ENCODE measurements around the gene HDAC4. TPM values are rescaled to one million over a fixed set of nuclear protein-coding genes. Genes with fewer than 3 reads are reported as not detected.

Gene HDAC4
- total and polyA plus RNA-seq, 8 donors = 1.7 to 98.8 (median 24.5) TPM

- 66 to 82% (median 74%) methylated on average over 16 of the region's 16 CpGs for WGBS, 5 donors
- Histone ChIP-seq H3K36me3 (no peaks in the 10 kb centered on the region), H3K4me3 (peak overlapping the region in 2 of 4 donors; percentile 17), H3K27ac (peak overlapping the region; percentile 49 to 85 (median 77)), H3K9me3 (no peaks in the 10 kb centered on the region), H3K27me3 (no peaks in the 10 kb centered on the region), H3K4me1 (peaks cover 43 to 90% (median 65%) of the 10 kb centered on the region in 4 donors)
- intact Hi-C loops (cut with DNase I; ENCODE audit: low total_unique reads) = no loop called here
- peak in 1 of 2 donors; percentile 29 for DNase-seq
- TF ChIP-seq, protein P1, sequence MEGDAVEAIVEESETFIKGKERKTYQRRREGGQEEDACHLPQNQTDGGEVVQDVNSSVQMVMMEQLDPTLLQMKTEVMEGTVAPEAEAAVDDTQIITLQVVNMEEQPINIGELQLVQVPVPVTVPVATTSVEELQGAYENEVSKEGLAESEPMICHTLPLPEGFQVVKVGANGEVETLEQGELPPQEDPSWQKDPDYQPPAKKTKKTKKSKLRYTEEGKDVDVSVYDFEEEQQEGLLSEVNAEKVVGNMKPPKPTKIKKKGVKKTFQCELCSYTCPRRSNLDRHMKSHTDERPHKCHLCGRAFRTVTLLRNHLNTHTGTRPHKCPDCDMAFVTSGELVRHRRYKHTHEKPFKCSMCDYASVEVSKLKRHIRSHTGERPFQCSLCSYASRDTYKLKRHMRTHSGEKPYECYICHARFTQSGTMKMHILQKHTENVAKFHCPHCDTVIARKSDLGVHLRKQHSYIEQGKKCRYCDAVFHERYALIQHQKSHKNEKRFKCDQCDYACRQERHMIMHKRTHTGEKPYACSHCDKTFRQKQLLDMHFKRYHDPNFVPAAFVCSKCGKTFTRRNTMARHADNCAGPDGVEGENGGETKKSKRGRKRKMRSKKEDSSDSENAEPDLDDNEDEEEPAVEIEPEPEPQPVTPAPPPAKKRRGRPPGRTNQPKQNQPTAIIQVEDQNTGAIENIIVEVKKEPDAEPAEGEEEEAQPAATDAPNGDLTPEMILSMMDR (IDR thresholded peaks at IDR 0.05) = no peak
- no peak for TF ChIP-seq EP300 (IDR thresholded peaks at IDR 0.05)
- TF ChIP-seq POLR2A (IDR thresholded peaks at IDR 0.05) = no peak
- no peak for TF ChIP-seq POLR2AphosphoS5 (IDR thresholded peaks at IDR 0.05)
Measured at GRCh38 chr2:239274391-239275043, 126.3 kb downstream of the HDAC4 start.

DNA sequence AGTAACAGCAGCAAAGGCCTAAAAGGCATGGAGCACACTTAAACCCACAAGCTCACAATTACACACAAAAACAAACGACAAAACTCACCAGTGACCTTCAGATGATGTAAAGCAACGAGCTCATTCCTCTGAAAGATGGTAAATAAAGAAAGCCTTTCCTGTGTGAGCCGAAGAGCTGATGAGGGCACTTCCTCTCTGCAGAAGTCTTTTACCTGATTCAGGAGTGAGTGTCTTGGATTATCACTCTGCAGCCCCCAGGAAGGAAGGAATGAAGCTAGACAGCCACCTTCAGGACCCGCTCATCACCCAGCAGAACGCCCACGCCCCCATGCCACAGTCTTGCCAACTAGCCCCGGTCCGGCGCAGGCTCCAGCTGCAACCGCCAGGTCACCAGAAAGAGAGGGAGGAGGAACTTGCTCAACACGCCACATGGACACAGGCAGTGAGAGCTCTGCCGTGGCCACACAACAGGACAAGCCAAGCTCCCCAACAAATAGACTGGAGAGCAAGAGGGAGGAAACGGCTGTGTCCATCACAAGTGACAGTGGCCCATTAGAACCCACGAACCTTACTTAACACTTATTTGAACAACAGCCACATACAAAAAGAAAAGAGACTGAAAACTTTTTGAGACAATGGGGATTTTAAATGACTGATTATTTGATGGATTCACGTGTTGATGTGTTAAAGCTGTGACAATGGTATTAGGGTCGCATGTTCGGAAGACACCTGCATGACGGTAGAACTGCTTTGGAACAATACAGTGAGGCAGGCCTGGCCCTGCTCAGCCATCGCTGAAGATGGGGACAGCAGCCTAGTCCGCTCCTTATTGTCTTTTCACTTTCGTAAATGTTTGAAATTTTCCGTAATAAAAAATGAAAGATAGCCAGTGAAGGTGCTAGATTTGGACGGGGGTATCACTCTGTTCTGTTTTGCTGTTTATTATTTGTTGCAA lies 127.3 kb downstream of the HDAC4 start:
- TF ChIP-seq, protein P1 (IDR thresholded peaks at IDR 0.05) = no peak
- TF ChIP-seq POLR2A (IDR thresholded peaks at IDR 0.05) = no peak
- H3K36me3 ChIP-seq = no peaks in the 10 kb centered on the region
- intact Hi-C loops (cut with DNase I; ENCODE audit: low total_unique reads) = no loop called here
- WGBS, 5 donors = 79 to 87% (median 81%) methylated on average over 23 of the region's 23 CpGs
- H3K9me3 ChIP-seq = no peaks in the 10 kb centered on the region
- DNase-seq = peak in 1 of 2 donors; percentile 26
- peaks cover 41 to 90% (median 65%) of the 10 kb centered on the region in 4 donors for H3K4me1 ChIP-seq
- H3K27ac ChIP-seq = peak overlapping the region in 4 of 5 donors; percentile 77 to 85 (median 80)
- H3K4me3 ChIP-seq = no peak overlapping the region
- no peaks in the 10 kb centered on the region for H3K27me3 ChIP-seq

- Histone ChIP-seq H3K9me3 (no peaks in the 10 kb centered on the region), H3K27ac (peak overlapping the region in 2 of 5 donors; percentile 84 to 85), H3K27me3 (no peaks in the 10 kb centered on the region), H3K4me3 (no peak overlapping the region), H3K36me3 (no peaks in the 10 kb centered on the region), H3K4me1 (peaks cover 51 to 91% (median 72%) of the 10 kb centered on the region in 4 donors)
- DNase-seq = no peak
- intact Hi-C loops (cut with DNase I; ENCODE audit: low total_unique reads) = no loop called here
- TF ChIP-seq, protein P1 (IDR thresholded peaks at IDR 0.05) = no peak
- TF ChIP-seq POLR2AphosphoS5 (IDR thresholded peaks at IDR 0.05) (no peak), POLR2A (IDR thresholded peaks at IDR 0.05) (no peak), EP300 (IDR thresholded peaks at IDR 0.05) (no peak)
- 96 to 98% (median 97%) methylated on average over 9 of the region's 9 CpGs for WGBS, 5 donors
Measured at GRCh38 chr2:239272626-239273025, 128.2 kb downstream of the HDAC4 start.

DNA sequence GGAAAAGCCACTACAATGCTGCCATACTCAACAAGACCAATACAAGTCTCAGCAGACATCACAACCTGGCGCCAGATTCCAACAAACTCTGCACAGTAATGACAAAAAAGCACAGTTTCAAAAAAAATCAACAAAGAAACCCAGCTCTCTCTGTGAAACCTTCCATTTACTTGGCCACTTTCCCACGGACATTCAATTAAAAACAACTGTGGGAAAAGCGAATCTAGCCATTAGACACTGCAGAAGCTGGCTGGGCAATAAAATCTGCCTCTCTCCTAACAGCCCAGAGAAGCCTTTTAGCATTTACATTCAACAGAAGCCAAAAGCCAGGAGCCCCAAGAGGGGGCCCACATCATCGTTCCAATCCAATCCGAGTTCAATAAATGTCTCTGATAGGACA lies 128.9 kb downstream of the HDAC4 start:
- peak overlapping the region in 1 of 5 donors; percentile 5 for H3K27ac ChIP-seq
- WGBS, 5 donors = 59 to 76% (median 65%) methylated on average over 5 of the region's 5 CpGs

More for the DNA sequence above, 128.9 kb downstream of the HDAC4 start:
- H3K9me3 ChIP-seq = no peaks in the 10 kb centered on the region
- H3K4me1 ChIP-seq = peaks cover 57 to 92% (median 74%) of the 10 kb centered on the region in 4 donors
- no peak for DNase-seq
- no peak overlapping the region for H3K4me3 ChIP-seq
- H3K36me3 ChIP-seq = no peaks in the 10 kb centered on the region
- TF ChIP-seq POLR2AphosphoS5 (IDR thresholded peaks at IDR 0.05) (no peak), EP300 (IDR thresholded peaks at IDR 0.05) (no peak), POLR2A (IDR thresholded peaks at IDR 0.05) (no peak)
- TF ChIP-seq, protein P1 (IDR thresholded peaks at IDR 0.05) = no peak
- intact Hi-C loops (cut with DNase I; ENCODE audit: low total_unique reads) = no loop called here
- H3K27me3 ChIP-seq = no peaks in the 10 kb centered on the region

Measured in stomach (tissue), 9 donors.